Measurements from ENCODE around the gene TAOK2. TPM values are rescaled to one million over a fixed set of nuclear protein-coding genes. Genes with fewer than 3 reads are reported as not detected.
"Not testable (repeated sequence)": the region's sequence is repeated elsewhere in the genome, so short reads cannot be mapped to it uniquely, and the experiment has no call there.

TAOK2 gene
- polyA plus RNA-seq, 12 donors: 24.9 to 47.2 (median 31.2) TPM; not detected in 1

DNA sequence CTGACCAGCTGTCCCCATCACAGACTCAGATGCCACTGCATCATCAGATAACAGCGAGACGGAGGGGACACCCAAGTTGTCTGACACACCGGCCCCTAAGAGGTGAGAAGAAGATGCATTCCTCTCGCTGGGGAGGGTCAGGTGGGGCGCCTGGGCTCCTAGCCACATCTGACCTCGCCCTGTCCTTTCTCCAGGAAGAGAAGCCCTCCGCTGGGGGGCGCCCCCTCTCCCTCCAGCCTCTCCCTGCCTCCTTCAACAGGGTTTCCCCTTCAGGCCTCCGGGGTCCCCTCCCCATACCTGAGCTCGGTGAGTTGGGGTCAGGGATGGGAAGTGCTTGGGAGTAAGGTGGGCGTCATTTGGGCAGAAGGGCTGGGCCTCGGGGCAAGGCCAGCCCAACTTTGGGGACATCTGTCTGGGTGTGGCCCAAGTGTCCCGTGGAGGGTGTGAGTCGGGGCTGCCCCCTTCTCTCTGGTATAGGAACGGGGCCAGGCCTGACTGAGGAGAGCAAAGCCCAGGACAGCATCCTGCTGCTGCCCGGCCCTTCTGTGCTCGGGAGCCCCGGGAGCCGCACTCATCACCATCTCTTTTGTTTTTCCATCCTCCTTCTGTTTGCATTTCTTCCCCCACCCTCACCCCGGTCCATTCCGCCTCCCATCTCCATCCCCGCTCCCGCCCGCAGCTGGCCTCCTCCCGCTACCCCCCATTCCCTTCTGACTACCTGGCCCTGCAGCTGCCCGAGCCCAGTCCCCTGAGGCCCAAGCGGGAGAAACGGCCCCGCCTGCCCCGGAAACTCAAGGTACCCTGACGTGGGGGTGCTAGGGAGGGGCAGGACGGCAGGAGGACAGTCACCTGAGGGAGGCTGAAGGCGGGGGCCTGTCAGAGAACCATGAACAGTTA, 27.3 kb downstream of the TAOK2 start:
- no peak for DNase-seq

DNA sequence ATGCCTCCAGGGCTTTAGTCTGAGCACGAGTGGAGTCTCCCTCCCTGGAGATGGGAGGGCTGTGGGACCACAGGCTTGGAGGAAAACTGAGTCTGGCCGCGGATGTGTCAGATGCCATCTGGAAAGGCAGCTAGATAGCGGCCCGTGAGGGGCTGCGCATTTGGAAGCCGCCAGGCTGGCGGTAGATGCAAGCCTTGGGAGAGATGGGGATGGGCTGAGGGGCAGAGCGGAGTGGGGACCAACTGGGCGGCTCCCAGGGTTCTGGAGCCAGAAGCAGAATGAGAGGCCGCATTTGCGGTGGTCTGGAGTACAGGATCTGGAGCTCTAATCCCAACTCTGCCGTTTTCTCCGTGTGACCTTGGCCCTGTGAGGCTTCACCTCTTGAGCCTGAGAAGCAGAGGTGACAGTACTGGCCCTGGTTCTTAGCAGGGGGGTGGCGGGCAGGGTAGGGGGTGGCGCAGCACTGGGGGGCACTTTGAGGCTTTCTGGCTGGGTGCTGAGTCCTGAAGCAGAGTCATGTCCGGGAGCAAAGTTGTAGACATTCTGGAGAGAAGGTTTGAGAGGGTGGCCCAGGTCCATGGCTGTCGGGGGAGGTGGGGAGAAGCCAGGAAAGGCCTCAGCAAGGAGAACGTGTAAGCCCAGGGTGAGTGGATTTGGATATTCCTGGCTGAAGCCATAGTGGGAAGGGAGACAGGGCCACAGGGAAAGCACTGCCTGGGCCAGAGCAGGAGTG, 29.1 kb downstream of the TAOK2 start:
- DNase-seq: no peak

DNA sequence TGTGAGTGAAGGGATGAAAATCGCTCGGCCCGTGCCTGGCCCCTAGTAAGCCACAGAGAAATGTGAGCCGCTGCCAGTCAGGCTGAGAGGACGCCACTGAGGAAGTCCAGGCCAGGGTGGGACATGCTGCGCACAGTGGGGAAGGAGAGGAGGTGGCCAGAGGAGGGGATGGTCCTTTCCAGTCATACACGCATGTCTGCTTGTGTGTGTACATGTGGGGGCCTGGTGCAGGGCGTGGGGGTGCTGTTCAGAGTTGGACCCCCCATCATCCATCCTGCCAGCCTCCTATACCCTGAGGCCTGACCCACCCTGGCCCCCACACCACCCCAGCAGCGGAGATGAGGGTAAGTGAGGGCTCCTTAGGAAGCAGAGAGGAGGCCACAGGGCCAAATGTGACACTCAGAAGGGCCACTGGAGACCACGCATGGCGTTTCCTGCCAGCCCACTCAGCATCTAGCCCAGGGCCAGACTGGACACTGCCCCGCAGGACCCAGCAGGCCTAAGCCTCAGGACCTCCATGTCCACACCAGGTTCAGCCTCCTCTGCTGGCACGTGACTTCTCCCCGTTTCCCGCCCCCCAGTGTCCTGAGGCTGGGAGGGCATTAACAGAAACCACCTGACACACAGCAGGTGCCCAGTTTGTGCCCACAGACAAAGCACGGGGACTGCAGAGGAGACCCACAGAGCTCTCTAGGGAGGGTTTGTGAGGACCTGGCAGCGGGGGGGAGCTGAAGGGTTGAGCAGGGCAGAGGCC, 30.2 kb downstream of the TAOK2 start:
- no peak for DNase-seq

DNA sequence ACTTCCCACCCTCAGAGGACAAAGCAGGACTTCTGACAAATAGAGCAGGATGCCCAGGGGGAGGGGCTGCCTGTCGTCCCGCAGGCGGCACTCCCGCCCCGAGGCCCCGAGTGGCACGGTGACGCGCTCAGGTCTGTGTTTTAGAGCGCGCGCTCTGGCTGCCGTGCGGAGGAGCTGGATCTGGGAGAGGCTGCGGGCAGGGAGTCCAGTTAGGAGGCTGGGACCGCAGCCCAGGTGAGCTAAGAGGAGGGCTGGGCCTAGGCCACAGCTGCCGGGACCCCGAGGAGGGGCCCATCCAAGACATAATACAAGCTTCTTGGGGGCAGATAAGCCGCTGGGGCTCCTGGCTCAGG, 30.7 kb downstream of the TAOK2 start:
- DNase-seq: no peak

DNA sequence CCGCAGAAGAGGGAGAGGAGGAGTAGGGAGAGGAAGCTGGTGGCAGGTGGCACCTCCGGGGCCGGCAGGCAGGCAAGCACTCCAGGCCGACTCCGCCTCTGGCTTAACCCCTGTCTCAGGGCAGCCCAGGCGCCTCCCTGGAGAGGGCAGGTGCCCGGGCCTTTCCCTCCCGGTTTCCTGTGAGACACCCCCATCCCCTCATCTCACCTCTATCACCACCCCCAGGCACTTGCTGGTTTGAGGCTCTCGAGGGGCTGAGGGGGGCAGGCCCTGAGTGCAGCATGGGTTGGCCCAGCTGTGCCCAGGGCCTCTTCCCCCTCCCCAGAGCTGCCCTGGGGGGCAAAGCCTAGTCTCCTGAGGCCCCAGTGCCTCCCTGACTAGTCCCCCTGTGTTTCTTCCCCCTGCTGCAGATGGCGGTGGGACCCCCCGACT, 31.2 kb downstream of the TAOK2 start:
- no peak for DNase-seq

DNA sequence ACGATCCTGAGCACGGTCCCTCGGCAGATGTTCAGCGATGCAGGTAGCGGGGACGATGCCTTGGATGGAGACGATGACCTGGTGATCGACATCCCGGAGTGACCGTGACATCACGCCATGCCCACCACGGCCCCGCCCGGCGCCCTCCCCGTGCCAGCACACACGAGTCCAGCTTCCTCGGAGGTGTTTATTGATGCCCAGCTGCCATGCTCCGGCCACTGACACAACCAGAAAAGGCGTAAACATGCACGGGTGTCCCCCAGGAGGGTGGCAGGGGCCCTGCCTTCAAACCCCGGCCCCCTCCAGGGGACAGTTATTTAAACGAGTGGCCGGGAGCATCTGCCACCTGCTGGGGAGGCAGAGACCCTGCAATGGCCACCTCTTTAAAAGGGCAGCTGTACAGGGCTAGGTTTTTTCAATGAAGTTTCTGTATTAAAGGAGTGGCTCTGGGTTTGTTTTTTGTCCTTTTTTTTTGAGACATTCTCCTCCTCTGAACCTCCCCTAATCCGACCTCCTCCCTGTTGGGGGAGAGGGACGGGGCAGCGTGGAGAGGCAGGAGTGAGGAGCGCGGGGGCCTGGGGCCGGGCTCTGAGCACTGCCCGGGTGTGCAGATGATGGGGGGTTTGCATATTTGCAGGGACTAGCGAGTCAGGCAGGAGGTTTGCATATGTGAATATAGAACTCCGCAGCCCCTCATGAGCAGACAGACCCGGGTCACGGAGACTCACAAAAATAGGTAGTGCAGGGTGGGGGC, 31.9 kb downstream of the TAOK2 start:
- DNase-seq: no peak

DNA sequence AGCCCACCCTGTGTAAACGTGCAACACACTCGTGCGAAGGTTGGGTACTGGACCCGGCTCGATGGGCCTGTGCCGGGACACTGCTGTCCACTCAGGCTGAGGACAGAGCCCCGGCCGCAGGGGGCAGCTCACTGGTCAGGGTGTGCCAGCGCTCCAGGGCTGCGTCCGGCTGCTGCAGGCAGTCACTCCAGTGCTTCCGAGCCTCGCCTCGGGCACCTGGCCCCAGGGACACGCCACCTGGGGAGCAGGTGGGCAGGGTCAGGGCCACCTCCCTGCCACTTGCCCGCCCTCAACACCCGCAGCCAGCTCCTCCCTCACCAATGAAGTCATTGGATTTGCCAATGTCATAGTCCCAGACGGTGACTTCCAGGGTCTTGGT, 32.4 kb downstream of the TAOK2 start:
- no peak for DNase-seq

DNA sequence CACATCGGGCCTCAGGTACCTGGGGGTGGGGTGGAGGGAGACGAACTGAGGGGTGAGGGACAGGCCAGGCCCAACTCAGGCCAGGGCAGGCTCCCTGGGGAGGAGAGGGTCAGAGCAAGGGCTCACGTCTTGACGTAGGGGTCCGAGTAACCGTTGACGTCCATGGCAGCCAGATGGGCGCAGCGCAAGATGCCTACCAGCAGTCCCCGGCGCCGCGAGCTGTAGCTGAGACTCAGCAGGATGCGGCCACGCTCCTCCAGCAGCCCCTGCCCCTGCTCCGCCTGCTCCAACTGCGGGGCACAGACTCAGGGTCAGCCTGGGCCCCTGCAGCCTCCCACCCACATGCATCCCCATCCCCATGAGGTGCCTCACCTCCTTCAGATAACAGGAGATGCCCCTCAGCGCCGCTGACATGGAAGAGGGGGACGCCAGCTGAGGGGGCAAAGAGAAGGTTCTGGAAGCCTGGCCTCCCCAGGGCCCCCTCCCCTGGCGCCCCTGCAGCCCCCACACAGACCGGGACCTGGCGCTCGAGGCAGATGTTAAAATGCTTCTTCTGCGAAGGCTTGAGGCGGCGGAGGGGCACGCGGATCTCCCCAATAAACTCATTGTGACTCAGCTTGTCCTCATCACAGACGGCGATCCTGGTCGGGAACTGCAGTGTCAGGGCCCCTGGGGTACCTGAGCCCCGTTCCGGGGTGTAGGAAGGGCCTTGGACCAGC, 33.1 kb downstream of the TAOK2 start:
- DNase-seq: no peak

DNA sequence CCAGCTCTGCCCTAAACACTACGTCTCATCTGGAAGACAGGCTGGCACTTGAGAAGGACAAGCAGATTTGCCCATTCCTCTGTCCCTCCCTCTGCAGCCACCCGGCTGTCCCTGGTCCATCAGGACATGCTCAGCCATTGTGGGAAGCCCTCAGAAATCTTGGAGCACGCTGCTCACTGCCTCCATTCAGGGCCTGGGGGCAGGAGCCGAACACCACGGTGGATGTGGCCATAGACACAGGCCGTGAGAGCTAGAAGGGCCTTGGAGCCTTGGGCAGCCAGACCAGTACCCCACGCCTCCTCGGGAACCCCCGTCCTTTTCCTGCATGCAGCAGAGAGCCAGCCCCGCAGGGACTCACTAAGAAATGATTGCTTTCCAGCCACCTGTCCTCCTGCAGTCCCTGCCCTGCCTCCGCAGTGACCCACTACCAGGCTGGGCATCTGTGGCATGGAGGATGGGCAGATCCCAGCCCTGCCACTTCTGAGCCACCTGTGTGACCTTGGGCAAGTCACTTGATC, 33.8 kb downstream of the TAOK2 start:
- no peak for DNase-seq

DNA sequence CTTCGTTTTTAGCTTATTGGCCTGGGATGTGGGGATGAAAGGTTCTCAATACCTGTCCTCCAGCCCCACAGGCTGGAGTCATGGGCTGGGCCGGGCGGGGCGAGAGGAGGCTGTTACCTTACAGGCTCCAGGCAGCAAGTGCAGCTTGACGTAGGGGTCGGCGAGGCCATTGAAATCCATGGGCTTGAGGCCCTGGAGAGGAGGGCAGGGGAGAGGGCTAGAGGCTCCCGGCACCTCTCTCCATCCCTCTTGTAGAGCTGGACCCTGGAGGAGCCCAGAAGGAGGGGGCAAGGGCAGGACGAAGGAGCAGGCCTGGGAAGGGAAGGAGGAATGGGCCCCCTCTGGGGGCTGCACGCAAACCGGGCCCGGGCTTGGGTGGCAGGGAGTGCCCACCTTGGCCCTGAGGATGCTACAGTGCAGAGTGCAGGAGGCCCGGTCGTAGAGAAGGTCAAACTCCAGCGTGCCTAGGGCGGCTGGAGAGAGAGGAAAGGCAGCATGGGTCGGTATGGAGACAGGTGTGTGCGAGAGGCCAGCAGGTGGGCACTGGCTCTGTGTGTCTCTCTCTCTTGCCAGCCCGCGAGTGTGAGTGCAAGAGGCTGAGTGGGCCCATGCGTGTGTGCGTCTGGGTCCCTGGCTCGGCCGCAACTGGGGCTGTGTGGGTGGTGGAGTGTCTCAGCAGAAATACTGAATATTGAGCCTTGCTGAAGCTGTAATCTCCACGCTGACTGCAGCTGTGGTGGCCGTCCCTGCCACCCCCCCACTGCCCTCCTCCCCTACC, 35.6 kb downstream of the TAOK2 start:
- DNase-seq: no peak

DNA sequence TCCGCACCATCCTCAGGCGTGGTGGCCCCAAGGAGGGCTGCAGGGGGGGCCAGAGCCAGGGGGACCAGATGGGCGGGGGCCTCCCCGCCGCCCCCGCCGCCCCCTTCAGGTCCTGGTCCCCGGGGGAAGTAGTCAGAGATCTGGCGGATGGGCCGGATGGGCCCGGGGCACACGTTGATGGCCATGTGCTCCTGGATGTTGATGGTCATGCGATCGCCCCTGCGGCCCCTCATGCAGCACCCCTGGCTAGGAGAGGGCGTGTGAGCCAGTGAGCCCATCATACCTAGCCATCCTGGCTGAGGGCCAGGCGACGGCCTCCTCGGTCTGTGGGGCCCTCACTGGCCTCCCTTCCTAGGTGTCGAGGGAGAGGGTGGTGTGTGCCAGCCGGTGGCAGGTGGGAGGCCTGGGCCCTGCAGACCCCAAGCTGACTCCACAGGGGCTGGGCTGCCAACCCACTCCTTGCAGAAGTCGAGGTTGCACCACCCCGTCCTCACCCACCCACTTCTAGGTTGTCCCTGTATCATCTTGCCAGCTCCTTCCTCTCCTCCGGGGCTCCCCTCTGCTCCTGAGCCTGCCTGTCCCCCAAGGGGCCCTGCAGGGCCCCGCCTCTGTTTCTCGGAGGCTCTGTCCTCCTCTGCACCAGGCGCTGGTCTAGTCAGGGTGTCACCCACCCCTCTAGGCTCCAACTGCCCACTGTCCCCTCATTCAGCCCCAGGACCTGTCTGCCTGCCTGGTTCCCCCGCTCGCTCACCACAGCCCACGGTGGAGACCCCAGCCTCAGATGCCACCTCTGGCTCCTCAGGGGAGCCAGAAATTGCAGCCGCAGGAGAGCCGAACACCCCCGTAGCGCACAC, 36.5 kb downstream of the TAOK2 start:
- DNase-seq: no peak

DNA sequence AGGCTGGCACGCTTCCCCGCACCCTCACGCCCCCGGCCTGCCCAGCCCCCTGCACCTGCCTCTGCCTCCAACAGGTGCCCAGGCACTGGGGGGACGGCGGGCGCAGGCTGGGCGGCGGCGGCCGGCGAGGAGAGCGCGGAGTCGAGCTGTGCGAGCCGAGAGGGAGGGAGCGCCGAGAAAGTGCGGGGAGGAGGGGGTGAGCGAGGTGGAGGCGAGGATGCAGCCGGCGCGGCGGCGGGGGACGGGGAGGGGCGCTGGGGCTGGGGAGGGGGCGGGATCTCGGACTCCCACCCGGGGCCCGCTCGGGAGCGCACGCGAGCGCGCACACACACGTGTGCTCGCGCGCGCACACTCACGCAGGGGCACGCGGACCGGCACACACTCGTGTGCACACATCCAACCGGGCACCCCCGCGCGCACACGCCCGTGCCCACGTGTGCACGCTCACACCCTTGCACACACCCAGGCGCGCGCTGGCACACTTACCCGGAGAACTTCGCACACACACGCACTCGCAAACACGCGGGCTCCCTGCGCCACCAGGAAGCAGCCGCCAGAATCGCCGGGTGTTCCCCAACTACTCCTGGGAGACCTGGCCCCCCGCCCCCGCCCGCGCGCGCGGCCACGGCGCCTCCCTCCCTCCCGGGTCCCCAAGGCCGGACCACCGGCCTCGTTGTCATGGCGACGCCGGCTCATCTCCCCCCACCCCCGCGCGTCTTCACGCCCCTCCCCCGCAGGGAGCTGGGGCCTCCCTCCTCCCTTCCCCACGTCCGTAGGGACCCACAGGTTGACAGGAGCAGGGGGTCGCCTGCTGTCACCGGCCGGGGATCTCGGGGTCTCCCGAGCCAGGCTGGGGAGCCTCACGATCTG, 37.4 kb downstream of the TAOK2 start, which contains the start of gene DOC2A:
DOC2A (minus strand) TSS at position 184 of the 870 bp plus-strand sequence. CDS start 805 bp downstream, outside the sequence.
- DNase-seq: no peak

DNA sequence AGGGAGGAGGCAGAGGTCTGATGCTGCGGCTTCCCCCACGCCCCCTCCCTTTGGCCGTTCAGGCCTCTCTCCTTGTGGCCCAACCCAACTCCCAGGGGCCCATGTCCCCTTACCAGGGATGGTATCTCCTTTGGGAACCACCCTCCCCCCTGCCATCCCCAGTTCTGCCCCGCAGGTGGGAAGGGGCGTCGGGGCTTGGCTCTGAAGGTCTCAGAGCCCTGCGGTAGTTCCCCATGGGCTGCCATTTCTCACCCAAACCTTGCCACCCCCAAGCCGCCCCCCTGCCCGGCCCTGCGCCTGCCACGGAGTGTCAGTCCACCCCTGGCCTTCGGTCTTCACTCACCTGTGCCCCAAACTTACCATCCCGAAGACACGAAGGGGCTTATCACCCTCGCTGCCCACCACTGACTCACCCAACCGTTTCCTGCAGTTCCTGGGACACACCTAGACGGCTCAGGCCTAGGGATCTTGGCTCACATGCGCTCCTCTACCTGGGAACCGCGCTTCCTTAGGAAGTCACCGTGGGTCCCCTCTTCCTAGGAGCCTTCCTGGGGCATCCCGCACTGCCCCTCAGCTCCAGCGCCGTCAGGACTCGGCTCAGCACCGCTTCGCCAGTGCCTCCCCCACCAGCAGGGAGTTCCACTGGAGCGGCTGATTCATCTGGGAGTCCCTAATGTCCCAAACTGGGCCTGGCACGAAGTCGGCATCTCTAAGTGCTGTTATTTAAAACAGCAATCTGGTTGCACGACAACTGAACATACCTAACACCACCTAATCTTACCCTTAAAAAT, 38.2 kb downstream of the TAOK2 start:
- no peak for DNase-seq

DNA sequence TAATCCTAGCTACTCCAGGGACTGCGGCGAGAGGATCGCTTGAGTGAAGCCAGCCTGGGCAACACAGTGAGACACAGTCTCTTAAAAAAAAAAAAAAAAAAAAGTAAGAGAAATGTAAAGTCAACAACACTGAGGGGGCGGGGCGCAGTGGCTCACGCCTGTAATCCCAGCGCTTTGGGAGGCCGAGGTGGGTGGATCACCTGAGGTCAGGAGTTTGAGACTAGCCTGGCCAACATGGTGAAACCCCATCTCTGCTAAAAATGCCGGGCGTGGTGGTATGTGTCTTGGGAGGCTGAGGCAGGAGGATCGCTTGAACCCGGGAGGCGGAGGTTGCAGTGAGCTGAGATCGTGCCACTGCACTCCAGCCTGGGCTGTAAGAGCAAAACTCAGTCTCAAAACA, 38.9 kb downstream of the TAOK2 start:
- not testable (repeated sequence) for DNase-seq

DNA sequence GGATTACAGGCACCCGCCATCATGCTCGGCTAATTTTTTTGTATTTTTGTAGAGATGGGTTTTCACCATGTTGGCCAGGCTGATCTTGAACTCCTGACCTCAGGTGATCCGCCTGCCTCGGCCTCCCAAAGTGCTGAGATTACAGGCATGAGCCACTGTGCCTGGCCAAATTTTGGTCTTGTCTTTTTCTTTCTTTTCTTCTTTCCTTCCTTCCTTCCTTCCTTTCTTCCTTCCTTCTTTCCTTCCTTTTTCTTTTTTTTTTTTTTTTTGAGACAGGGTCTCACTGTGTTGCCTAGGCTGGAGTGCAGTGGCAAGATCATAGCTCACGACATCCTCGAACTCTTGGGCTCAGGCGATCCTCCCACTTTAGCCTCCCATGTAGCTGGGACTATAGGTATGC, 41.8 kb downstream of the TAOK2 start:
- DNase-seq: not testable (repeated sequence)

DNA sequence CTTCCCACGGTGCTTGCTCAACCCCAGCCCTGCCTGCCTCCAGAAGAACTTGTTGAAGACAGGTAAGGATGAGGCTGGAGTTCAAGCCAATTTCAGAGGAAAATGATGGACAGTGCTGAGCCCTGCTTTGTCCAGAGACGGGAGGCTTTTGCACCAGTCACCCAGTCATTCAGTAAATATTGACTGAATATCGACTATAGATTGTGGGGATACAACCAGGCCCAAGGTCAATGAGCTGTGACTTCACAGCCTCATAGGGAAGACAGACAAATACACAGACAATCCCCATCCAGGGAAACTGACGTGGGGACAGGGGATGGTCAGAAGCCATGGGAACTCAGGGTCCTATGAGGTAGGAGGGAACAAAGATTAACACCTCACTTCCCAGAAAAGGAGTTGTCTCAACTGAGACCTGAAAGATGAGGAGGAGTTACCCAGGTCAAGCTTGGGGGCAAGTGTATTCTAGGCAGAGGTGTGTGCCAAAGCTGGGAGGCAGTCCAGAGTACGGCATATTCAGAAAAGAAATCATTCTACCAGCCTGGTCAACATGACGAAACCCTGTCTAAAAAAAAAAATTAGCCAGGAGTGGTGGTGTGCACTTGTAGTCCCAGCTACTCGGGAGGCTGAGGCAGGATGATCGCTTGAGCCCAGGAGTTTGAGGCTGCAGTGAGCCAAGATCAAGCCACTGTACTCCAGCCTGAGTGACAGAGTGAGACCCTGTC, 43.0 kb downstream of the TAOK2 start:
- no peak for DNase-seq
